Measurements from ENCODE around the gene ANKRD17.

DNA sequence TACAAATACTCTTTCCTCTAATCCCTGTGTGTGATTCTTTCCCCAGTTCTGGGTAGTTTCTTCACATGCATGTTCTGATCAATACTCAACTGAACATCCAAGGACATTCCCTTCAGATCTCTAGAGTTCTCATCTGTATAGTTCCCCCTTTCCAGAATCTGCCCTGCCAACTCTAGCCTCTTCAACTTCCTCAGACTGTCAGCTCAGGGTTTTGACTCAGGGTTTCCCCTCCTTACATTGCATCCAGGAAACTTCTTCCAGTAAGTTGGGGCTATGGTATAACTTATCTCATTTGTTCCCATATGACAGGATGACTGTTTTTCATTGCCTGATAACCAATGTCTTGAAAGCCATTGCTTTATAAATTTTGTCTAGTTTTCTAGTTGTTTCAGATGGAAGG is 14.2 kb upstream of the ANKRD17 start:
- TF ChIP-seq, protein P1, sequence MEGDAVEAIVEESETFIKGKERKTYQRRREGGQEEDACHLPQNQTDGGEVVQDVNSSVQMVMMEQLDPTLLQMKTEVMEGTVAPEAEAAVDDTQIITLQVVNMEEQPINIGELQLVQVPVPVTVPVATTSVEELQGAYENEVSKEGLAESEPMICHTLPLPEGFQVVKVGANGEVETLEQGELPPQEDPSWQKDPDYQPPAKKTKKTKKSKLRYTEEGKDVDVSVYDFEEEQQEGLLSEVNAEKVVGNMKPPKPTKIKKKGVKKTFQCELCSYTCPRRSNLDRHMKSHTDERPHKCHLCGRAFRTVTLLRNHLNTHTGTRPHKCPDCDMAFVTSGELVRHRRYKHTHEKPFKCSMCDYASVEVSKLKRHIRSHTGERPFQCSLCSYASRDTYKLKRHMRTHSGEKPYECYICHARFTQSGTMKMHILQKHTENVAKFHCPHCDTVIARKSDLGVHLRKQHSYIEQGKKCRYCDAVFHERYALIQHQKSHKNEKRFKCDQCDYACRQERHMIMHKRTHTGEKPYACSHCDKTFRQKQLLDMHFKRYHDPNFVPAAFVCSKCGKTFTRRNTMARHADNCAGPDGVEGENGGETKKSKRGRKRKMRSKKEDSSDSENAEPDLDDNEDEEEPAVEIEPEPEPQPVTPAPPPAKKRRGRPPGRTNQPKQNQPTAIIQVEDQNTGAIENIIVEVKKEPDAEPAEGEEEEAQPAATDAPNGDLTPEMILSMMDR (IDR thresholded peaks at IDR 0.05): no peak
- TF ChIP-seq POLR2A (IDR thresholded peaks at IDR 0.05): no peak

All from right lobe of liver (tissue), 4 donors.